ENCODE measurements around the gene TM2D3.

DNA sequence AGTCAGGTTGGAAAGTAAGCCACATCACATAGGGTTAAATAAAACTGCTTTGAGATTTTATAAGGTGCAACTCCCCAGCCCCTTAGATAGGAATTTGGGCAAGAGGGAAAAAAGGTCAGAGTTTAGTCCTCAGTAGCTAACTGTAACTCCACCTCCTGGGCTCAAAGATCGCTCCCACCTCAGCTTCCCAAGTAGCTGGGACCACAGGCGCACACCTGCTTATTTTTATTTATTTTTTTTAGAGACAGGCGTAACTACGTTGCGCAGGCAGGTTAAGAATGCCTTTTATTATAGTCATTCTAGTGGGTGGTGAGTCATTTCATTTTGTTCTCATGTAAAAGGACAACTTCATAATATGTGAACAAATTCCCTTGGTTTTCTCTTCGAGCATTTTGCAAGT, 14.7 kb downstream of the TM2D3 start:
- TF ChIP-seq, protein P1, sequence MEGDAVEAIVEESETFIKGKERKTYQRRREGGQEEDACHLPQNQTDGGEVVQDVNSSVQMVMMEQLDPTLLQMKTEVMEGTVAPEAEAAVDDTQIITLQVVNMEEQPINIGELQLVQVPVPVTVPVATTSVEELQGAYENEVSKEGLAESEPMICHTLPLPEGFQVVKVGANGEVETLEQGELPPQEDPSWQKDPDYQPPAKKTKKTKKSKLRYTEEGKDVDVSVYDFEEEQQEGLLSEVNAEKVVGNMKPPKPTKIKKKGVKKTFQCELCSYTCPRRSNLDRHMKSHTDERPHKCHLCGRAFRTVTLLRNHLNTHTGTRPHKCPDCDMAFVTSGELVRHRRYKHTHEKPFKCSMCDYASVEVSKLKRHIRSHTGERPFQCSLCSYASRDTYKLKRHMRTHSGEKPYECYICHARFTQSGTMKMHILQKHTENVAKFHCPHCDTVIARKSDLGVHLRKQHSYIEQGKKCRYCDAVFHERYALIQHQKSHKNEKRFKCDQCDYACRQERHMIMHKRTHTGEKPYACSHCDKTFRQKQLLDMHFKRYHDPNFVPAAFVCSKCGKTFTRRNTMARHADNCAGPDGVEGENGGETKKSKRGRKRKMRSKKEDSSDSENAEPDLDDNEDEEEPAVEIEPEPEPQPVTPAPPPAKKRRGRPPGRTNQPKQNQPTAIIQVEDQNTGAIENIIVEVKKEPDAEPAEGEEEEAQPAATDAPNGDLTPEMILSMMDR (IDR thresholded peaks at IDR 0.05), result no peak
- TF ChIP-seq NFYB (CRISPR knock-in tag; conservative IDR thresholded peaks at IDR 0.05; ENCODE audit: low read depth) (no peak), TP53 (CRISPR knock-in tag; IDR thresholded peaks at IDR 0.05) (no peak), MLX (CRISPR knock-in tag; IDR thresholded peaks at IDR 0.05) (no peak), MAX (CRISPR knock-in tag; IDR thresholded peaks at IDR 0.05) (no peak), MXD4 (CRISPR knock-in tag; IDR thresholded peaks at IDR 0.05; ENCODE audit: borderline replicate concordance) (no peak), ZBTB43 (CRISPR knock-in tag; IDR thresholded peaks at IDR 0.05) (no peak), SP1 (CRISPR knock-in tag; conservative IDR thresholded peaks at IDR 0.05) (no peak)

Measured in WTC11 (cell line).